GM18519 (cell line): ENCODE measurements around the gene GAB3.
"Not testable (repeated sequence)": the region's sequence is repeated elsewhere in the genome, so short reads cannot be mapped to it uniquely, and the experiment has no call there.

Source experiments
- ATAC-seq: cut with Tn5 transposase; IDR thresholded peaks from one replicate; pipeline ENCODE4 v1.9.1; 2021; ENCODE audit warnings: mild to moderate bottlenecking, moderate library complexity; ENCODE audit not compliant: unreplicated experiment, low FRiP score

GAB3 gene

GRCh38 chrX:154724993-154725756 is 25.7 kb downstream of the GAB3 start:
- ATAC-seq: no peak

DNA sequence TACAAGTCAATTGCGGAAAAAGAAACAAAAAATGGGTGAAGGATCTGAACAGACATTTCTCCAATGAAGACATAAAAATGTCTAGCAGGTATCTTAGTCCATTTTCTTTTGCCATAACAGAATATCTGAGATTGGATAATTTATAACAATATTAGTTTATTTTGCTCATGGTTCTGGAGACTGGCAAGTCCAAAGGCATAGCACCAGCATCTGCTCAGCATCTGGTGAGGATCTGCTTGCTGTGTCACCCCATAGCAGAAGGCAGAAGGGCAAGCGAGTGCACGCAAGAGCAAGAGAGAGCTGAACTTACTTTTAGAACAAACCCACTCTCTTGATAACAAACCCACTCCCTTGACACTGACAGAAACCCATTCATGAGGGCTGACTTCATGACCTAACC is 29.7 kb downstream of the GAB3 start:
- ATAC-seq: no peak

- ATAC-seq: no peak
Measured at GRCh38 chrX:154720067-154720466, 30.8 kb downstream of the GAB3 start.

- ATAC-seq: no peak
Measured at GRCh38 chrX:154719132-154719675, 31.7 kb downstream of the GAB3 start.

DNA sequence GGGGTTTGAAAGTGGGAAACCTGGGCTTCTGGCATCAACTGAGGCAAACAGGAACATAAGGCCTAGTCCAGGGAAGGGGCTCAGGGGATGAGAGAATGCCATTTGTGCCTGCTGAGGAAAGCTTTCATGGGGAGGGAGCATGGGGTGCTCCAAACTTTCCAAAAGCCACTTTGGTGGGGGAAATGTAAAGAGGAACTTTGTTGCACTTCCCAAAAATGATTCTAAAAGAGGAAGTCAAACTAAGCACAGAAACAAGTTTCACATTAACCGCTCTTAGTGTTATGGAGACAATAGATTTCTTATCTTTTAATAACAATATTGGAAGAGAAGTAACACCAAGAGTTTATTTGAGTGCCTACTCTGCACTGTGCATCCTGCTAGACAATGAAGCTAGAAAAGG is 32.3 kb downstream of the GAB3 start:
- ATAC-seq: no peak

- ATAC-seq: no peak
Measured at GRCh38 chrX:154717824-154718223, 33.1 kb downstream of the GAB3 start.

- ATAC-seq: no peak
Measured at GRCh38 chrX:154715825-154716224, 35.1 kb downstream of the GAB3 start.

DNA sequence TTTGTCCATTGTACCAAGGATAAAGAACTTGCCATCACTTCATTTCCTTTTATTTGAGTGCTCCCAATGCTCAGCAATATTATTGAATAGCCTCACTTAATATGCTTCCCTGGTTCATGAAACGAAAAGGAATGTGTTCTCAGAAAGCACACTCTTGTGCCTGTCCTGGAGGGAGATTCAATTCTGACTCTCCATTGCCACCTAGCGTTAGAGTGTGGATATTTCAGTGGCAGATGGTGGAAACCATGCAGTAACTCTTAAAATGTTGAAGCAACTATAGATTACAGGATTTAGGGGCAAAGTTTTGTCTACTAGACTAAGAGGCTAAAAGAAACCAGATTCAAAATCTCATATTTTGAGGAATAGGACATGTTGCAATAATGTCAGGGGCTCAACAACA is 36.0 kb downstream of the GAB3 start:
- ATAC-seq: no peak

GRCh38 chrX:154712781-154713740 is 37.8 kb downstream of the GAB3 start:
- ATAC-seq: peak; percentile 90

- no peak for ATAC-seq
Measured at GRCh38 chrX:154711264-154711663, 39.6 kb downstream of the GAB3 start.

DNA sequence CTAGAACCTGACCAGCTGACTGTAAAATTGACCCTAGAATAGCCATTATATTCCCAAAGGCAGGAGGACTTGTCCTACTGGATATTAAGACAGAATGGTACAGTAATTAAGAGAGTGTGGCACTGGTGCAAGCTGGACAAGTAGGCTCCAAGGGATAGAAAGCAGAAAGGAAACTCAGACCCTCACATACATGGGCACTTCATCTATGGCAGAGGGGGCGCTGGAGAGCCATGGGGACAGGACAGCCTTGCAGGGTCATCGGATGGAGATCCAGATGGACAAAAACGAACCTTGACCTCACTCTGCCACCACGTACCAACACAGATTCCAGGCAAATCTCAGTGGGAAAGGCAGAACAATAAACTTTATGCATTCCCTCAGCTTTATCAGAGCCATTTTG is 40.6 kb downstream of the GAB3 start:
- ATAC-seq: no peak

GRCh38 chrX:154698630-154699248 is 52.1 kb downstream of the GAB3 start:
- ATAC-seq: no peak

- ATAC-seq: no peak
Measured at GRCh38 chrX:154696676-154697045, 54.2 kb downstream of the GAB3 start.

GRCh38 chrX:154695911-154696675 is 54.8 kb downstream of the GAB3 start:
- ATAC-seq: no peak

- ATAC-seq: no peak
Measured at GRCh38 chrX:154693394-154693793, 57.5 kb downstream of the GAB3 start.

GRCh38 chrX:154690438-154690837 is 60.4 kb downstream of the GAB3 start:
- ATAC-seq: not testable (repeated sequence)

DNA sequence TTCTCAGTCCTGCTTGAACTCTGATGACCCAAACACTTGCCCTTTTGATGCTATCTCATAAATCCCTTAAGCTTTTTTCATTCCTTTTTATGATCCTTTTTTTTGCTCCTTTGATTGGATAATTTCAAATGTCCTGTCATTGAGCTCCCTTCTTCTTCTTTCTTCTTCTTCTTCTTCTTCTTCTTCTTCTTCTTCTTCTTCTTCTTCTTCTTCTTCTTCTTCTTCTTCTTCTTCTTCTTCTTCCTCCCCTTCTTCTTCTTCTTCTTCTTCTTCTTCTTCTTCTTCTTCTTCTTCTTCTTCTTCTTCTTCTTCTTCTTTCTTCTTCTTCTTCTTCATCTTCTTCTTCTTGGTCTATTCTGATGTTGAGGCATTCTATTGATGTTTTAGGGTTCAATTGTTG is 78.8 kb downstream of the GAB3 start:
- not testable (repeated sequence) for ATAC-seq

DNA sequence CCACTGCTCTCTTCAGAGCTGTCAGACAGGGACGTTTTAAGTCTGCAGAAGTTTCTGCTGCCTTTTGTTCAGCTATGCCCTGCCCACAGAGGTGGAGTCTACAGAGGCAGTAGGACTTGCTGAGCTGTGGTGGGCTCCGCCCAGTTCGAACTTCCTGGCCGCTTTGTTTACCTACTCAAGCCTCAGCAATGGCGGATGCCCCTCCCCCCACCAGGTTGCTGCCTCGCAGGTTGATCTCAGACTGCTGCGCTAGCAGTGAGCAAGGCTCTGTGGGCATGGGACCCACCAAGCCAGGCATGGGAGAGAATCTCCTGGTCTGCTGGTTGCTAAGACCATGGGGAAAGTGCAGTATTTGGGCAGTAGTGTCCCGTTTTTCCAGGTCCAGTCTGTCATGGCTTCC is 80.0 kb downstream of the GAB3 start:
- ATAC-seq: not testable (repeated sequence)

DNA sequence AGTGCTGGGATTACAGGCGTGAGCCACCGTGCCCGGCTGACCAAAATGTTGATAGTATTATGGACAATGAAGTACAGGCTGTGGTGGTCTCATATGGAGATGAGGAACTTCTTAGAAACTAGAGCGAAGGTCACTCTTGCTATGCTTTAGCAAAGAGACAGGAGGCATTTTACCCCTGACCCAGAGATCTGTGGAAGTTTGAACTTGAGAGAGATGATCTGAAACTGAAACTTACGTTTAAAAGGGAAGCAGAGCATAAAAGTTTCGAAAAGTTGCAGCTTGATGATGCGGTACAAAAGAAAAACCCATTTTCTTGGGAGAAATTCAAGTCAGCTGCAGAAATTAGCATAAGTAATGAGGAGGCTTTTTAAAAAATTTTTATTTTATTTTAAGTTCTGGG is 89.0 kb downstream of the GAB3 start:
- no peak for ATAC-seq

DNA sequence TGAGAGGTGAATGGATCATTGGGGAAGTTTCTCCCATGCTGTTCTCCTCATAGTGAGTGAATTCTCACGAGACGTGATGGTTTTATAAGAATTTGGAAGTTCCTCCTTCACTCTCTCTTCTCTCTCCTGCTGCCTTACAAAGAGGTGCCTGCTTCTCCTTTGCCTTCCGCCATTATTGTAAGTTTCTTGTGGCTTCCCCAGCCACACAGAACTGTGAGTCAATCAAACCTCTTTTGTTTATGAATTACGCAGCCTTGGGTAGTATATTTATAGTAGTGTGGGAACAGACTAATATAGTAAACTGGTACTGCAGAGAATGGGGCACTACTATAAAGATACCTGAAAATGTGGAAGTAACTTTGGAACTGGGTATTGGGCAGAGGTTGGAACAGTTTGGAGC is 89.7 kb downstream of the GAB3 start:
- ATAC-seq: no peak
